SK-N-SH treated with all-trans-retinoic acid at 6 μM for 48 hours (cell line): ENCODE results near the gene PXYLP1.
A peak's percentile ranks its signal among the peaks of the same experiment; 100 is the strongest.

Experiments used
- ATAC-seq: fragments of 200-7000 bp; cut with Tn5 transposase; 3 replicates; pipeline ENCODE4 v1.9.1; 2020; ENCODE audit warnings: mild to moderate bottlenecking, moderate library complexity
- BACH2 ChIP-seq: fragments of 250-450 bp; sonication (Bioruptor Pico); IDR thresholded peaks from 2 replicates; pipeline ENCODE4 v1.9.0; 2021; ENCODE audit warnings: mild to moderate bottlenecking, borderline replicate concordance
- CREB5 ChIP-seq: fragments of 250-450 bp; sonication (Bioruptor Pico); IDR thresholded peaks from 2 replicates; pipeline ENCODE4 v1.5.1; 2020; ENCODE audit warnings: low read depth, mild to moderate bottlenecking, moderate library complexity
- CSDC2 ChIP-seq: fragments of 250-450 bp; sonication (Bioruptor Pico); IDR thresholded peaks from 2 replicates; pipeline ENCODE4 v1.5.0; 2020; ENCODE audit warnings: mild to moderate bottlenecking, moderate library complexity
- CSRNP3 ChIP-seq: fragments of 250-450 bp; sonication (Bioruptor Pico); IDR thresholded peaks from 2 replicates; pipeline ENCODE4 v1.5.1; 2021; ENCODE audit warnings: mild to moderate bottlenecking, moderate library complexity
- GLIS3 ChIP-seq: fragments of 250-450 bp; sonication (Bioruptor Pico); IDR thresholded peaks from 2 replicates; pipeline ENCODE4 v1.5.0; 2020; ENCODE audit warnings: mild to moderate bottlenecking, moderate library complexity
- ISL1 ChIP-seq: fragments of 250-450 bp; sonication (Bioruptor Pico); IDR thresholded peaks from 2 replicates; pipeline ENCODE4 v2.1.2; 2022; ENCODE audit warnings: mild to moderate bottlenecking, moderate library complexity
- OSR1 ChIP-seq: fragments of 250-450 bp; sonication (Bioruptor Pico); IDR thresholded peaks from 2 replicates; pipeline ENCODE4 v1.8.0; 2022; ENCODE audit warnings: moderate library complexity, mild to moderate bottlenecking, inconsistent platforms
- PPARA ChIP-seq: fragments of 250-450 bp; sonication (Bioruptor Pico); IDR thresholded peaks from 2 replicates; pipeline ENCODE4 v1.5.0; 2020; ENCODE audit warnings: mild to moderate bottlenecking, borderline replicate concordance
- SNAI2 ChIP-seq: fragments of 250-450 bp; sonication (Bioruptor Pico); IDR thresholded peaks from 2 replicates; pipeline ENCODE4 v1.5.0; 2020; ENCODE audit warnings: mild to moderate bottlenecking, moderate library complexity
- TCF4 ChIP-seq: fragments of 250-450 bp; sonication (Bioruptor Pico); IDR thresholded peaks from 2 replicates; pipeline ENCODE4 v1.8.0; 2021; ENCODE audit warnings: mild to moderate bottlenecking, moderate library complexity, borderline replicate concordance
- TOX ChIP-seq: fragments of 250-450 bp; sonication (Bioruptor Pico); IDR thresholded peaks from 2 replicates; pipeline ENCODE4 v1.8.0; 2021; ENCODE audit warnings: mild to moderate bottlenecking, moderate library complexity, borderline replicate concordance
- ZFP3 ChIP-seq: fragments of 250-450 bp; sonication (Bioruptor Pico); IDR thresholded peaks from 2 replicates; pipeline ENCODE4 v1.5.0; 2020; ENCODE audit warnings: mild to moderate bottlenecking, moderate library complexity
- ZNF565 ChIP-seq: fragments of 450-650 bp; formaldehyde crosslinking; conservative IDR thresholded peaks from 2 replicates; pipeline ENCODE4 v1.5.0; 2020; ENCODE audit warnings: low read depth, mild to moderate bottlenecking, moderate library complexity
- ZNF8 ChIP-seq: fragments of 450-650 bp; formaldehyde crosslinking; IDR thresholded peaks from 2 replicates; pipeline ENCODE4 v1.5.0; 2020; ENCODE audit warnings: mild to moderate bottlenecking, moderate library complexity
- TF ChIP-seq, protein P1 (sequence below): fragments of 250-450 bp; sonication (Bioruptor Pico); IDR thresholded peaks from 2 replicates; pipeline ENCODE4 v1.5.0; 2020; ENCODE audit warnings: mild to moderate bottlenecking, moderate library complexity
- TF ChIP-seq, protein P2 (sequence below): fragments of 250-450 bp; sonication (Bioruptor Pico); IDR thresholded peaks from 2 replicates; pipeline ENCODE4 v1.8.0; 2021; ENCODE audit warnings: low read depth, mild to moderate bottlenecking, moderate library complexity, borderline replicate concordance

PXYLP1 gene

GRCh38 chr3:141330235-141330634 lies 98.6 kb downstream of the PXYLP1 start:
- TF ChIP-seq ZNF8 (CRISPR knock-in tag), result no peak
- TF ChIP-seq GLIS3 (CRISPR knock-in tag), result no peak
- no peak for TF ChIP-seq SNAI2
- TF ChIP-seq ZFP3 (CRISPR knock-in tag), result no peak
- TF ChIP-seq CSRNP3 (CRISPR knock-in tag), result no peak
- no peak for TF ChIP-seq OSR1 (CRISPR knock-in tag)
- no peak for TF ChIP-seq PPARA (CRISPR knock-in tag)
- TF ChIP-seq, protein P1, sequence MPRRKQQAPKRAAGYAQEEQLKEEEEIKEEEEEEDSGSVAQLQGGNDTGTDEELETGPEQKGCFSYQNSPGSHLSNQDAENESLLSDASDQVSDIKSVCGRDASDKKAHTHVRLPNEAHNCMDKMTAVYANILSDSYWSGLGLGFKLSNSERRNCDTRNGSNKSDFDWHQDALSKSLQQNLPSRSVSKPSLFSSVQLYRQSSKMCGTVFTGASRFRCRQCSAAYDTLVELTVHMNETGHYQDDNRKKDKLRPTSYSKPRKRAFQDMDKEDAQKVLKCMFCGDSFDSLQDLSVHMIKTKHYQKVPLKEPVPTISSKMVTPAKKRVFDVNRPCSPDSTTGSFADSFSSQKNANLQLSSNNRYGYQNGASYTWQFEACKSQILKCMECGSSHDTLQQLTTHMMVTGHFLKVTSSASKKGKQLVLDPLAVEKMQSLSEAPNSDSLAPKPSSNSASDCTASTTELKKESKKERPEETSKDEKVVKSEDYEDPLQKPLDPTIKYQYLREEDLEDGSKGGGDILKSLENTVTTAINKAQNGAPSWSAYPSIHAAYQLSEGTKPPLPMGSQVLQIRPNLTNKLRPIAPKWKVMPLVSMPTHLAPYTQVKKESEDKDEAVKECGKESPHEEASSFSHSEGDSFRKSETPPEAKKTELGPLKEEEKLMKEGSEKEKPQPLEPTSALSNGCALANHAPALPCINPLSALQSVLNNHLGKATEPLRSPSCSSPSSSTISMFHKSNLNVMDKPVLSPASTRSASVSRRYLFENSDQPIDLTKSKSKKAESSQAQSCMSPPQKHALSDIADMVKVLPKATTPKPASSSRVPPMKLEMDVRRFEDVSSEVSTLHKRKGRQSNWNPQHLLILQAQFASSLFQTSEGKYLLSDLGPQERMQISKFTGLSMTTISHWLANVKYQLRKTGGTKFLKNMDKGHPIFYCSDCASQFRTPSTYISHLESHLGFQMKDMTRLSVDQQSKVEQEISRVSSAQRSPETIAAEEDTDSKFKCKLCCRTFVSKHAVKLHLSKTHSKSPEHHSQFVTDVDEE (CRISPR knock-in tag), result no peak
- TF ChIP-seq BACH2 (CRISPR knock-in tag), result no peak
- TF ChIP-seq, protein P2, sequence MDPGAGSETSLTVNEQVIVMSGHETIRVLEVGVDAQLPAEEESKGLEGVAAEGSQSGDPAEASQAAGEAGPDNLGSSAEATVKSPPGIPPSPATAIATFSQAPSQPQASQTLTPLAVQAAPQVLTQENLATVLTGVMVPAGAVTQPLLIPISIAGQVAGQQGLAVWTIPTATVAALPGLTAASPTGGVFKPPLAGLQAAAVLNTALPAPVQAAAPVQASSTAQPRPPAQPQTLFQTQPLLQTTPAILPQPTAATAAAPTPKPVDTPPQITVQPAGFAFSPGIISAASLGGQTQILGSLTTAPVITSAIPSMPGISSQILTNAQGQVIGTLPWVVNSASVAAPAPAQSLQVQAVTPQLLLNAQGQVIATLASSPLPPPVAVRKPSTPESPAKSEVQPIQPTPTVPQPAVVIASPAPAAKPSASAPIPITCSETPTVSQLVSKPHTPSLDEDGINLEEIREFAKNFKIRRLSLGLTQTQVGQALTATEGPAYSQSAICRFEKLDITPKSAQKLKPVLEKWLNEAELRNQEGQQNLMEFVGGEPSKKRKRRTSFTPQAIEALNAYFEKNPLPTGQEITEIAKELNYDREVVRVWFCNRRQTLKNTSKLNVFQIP (CRISPR knock-in tag), result no peak
- TF ChIP-seq TCF4 (CRISPR knock-in tag), result no peak
- TF ChIP-seq, all 23 proteins: peak for 0
- no peak for ATAC-seq

DNA sequence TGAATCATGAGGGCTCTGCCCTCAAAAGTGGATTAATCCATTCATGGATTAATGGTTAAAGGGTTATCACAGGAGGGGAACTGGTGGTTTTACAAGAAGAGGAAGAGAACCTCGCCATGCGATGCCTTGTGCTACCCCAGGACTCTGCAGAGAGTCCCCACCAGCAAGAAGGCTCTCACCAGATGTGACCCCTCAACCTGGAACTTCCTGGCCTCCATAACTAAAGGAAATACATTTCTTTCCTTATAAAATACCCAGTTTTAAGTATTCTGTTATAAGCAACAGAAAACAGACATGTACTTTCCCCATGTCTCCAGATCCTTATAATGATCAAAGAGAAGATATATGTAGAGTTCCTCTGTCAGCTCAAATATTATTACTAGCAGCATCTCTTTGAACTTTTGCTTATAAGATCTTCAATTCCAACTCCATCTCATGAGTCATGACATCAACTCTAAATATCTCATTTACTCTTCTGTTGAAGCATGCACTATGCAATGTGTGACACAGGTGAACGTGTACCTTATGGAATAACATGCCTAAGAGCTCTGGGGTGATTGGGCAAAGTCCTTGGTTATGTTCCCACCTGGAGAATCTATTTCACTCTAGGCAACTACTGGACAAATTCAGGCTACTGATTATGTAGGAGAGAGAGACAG lies 99.2 kb downstream of the PXYLP1 start:
- ATAC-seq, result no peak
- no peak for TF ChIP-seq GLIS3 (CRISPR knock-in tag)
- TF ChIP-seq ZNF8 (CRISPR knock-in tag), result no peak
- TF ChIP-seq, protein P2 (CRISPR knock-in tag), result no peak
- no peak for TF ChIP-seq CREB5 (CRISPR knock-in tag)
- TF ChIP-seq CSDC2, result no peak
- no peak for TF ChIP-seq BACH2 (CRISPR knock-in tag)
- TF ChIP-seq CSRNP3 (CRISPR knock-in tag), result no peak
- TF ChIP-seq TOX (CRISPR knock-in tag), result no peak
- TF ChIP-seq SNAI2, result no peak

DNA sequence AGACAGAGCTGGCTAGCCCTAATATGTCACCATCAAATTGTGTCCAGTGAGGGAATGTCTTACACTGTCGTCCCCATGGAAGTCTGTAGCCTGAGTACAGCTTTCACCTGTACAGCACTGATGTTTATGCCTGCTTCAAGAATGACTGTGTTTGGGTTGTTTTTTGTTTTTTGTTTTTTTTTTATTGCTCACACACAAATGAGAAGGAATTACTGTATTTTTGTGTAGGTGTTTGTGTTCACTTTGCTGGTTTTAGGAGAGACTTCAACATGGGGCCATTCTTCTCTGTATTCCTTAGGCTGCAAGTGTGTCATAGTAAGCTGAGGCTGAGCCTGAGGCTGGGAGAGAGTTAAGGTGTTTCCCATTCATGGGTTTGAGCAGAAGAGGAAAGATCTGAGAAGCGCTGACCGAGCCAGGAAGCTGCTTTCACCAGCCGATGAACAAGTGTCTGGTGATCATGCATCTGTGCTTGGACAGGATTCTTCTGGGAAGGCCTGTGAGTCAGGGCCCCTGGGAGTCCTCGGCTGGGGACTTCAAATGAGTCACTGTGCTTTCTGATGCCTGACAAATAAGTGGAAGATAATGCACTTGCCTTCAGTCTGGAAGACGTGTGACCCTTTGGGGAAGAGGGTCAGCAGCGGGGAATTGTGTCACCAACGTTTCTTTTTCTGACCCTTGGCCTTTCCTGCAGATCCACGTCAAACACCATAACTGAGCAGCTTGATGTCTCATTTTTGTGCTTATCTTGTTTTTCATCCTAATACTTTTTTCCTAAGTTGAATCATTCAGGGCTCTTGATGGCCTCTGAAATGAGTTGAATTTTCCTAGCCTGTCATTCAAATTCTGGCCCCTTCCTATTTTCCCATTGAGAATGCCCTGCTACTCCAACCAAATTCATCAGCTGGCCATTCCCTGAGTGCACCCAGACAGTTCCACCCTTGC lies 100.0 kb downstream of the PXYLP1 start:
- TF ChIP-seq ZNF565 (CRISPR knock-in tag), result no peak
- TF ChIP-seq ISL1, result peak; percentile 30; the same call in 1 of the 2 replicates
- TF ChIP-seq PPARA (CRISPR knock-in tag), result no peak
- peak; percentile 53 for TF ChIP-seq ZFP3 (CRISPR knock-in tag)

More for the DNA sequence above, 100.0 kb downstream of the PXYLP1 start:
- peak; percentile 90 for ATAC-seq
